GM18498 (cell line): ENCODE data around the gene TNFAIP3.
"Not testable (repeated sequence)": the region's sequence is repeated elsewhere in the genome, so short reads cannot be mapped to it uniquely, and the experiment has no call there.

Source experiments
- ATAC-seq: cut with Tn5 transposase; IDR thresholded peaks from one replicate; pipeline ENCODE4 v1.9.1; 2021; ENCODE audit warnings: mild to moderate bottlenecking, moderate library complexity; ENCODE audit not compliant: unreplicated experiment

Gene TNFAIP3

GRCh38 chr6:137877113-137877512 lies 10.1 kb downstream of the TNFAIP3 start:
- no peak for ATAC-seq

- ATAC-seq = no peak
Measured at GRCh38 chr6:137877606-137878005, 10.5 kb downstream of the TNFAIP3 start.

- no peak for ATAC-seq
Measured at GRCh38 chr6:137878029-137878428, 11.0 kb downstream of the TNFAIP3 start.

GRCh38 chr6:137878486-137879285 lies 11.6 kb downstream of the TNFAIP3 start:
- ATAC-seq = no peak

- no peak for ATAC-seq
Measured at GRCh38 chr6:137879299-137879698, 12.2 kb downstream of the TNFAIP3 start.

- ATAC-seq = no peak
Measured at GRCh38 chr6:137879885-137880745, 13.1 kb downstream of the TNFAIP3 start.

- ATAC-seq = no peak
Measured at GRCh38 chr6:137880746-137881521, 13.9 kb downstream of the TNFAIP3 start.

GRCh38 chr6:137881522-137881886 lies 14.4 kb downstream of the TNFAIP3 start:
- no peak for ATAC-seq

GRCh38 chr6:137882225-137882961 lies 15.3 kb downstream of the TNFAIP3 start:
- no peak for ATAC-seq

GRCh38 chr6:137883400-137884148 lies 16.5 kb downstream of the TNFAIP3 start:
- no peak for ATAC-seq

- no peak for ATAC-seq
Measured at GRCh38 chr6:137884149-137884909, 17.3 kb downstream of the TNFAIP3 start.

GRCh38 chr6:137884910-137885229 lies 17.8 kb downstream of the TNFAIP3 start:
- ATAC-seq = not testable (repeated sequence)

GRCh38 chr6:137886226-137886625 lies 19.2 kb downstream of the TNFAIP3 start:
- ATAC-seq = not testable (repeated sequence)

GRCh38 chr6:137890983-137891537 lies 24.0 kb downstream of the TNFAIP3 start:
- ATAC-seq = no peak

GRCh38 chr6:137892271-137892708 lies 25.2 kb downstream of the TNFAIP3 start:
- ATAC-seq = no peak

- ATAC-seq = no peak
Measured at GRCh38 chr6:137893181-137893580, 26.1 kb downstream of the TNFAIP3 start.

- no peak for ATAC-seq
Measured at GRCh38 chr6:137893726-137894125, 26.7 kb downstream of the TNFAIP3 start.

GRCh38 chr6:137894378-137894777 lies 27.3 kb downstream of the TNFAIP3 start:
- not testable (repeated sequence) for ATAC-seq
